Ammon's horn (tissue), 1 donor: ENCODE data around the gene FBXL20.
"Not testable (repeated sequence)": the region's sequence is repeated elsewhere in the genome, so short reads cannot be mapped to it uniquely, and the experiment has no call there.

ENCODE experiments used
- DNase-seq: peaks from one replicate; pipeline ENCODE4 v3.0.0-alpha.2; 2016; ENCODE audit warnings: low spot score

The FBXL20 gene

DNA sequence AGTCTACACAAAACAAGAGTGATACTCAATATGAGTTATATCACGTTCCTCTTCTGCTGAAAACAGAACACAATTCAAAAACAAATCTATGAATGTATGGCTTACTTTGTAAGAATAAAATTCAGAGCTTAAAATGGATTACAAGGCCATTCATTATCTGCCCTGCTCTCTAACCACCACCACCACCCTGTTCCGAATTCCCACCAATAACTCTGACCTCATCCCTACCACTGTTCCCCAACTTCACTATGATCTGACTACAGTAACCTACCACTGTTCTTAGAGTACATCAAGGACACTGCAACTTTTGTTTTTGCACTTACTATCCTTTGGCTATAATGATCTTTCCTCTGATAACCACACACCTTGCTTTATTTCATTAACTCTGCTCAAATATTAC lies 21.3 kb downstream of the FBXL20 start:
- DNase-seq = no peak

DNA sequence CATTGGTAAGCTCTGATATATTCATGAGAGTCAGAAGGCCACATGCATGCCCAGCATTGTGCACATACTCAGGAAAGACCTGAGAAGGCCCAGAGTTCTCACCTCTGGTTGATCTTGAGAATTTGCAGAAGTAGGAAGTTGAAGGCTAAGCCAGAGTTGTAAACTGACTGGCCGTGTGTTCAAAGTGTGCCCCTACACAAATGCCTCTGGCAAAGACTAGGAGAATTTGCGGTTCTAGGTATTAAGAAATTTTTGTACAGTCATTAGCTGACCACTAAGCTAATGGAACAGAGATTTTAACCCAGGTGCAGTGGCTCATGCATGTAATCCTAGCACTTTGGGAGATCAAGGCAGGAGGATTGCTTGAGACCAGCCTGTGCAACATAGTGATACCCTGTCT lies 25.0 kb downstream of the FBXL20 start:
- DNase-seq = no peak

DNA sequence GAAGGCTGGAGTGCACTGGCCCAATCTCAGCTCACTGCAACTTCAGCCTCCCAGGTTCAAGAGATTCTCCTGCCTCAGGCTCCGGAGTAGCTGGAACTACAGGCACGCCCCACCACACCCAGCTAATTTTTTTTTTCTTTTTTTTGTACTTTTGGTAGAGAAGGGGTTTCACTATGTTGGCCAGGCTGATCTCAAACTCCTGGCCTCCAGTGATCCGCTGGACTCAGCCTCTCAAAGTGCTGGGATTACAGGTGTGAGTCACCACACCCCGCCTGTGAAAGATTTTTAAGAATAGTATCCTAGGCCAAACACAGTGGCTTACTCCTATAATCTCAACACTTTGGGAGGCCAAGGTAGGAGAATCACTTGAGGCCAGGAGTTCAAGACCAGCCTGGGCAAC lies 33.6 kb downstream of the FBXL20 start:
- DNase-seq = not testable (repeated sequence)

DNA sequence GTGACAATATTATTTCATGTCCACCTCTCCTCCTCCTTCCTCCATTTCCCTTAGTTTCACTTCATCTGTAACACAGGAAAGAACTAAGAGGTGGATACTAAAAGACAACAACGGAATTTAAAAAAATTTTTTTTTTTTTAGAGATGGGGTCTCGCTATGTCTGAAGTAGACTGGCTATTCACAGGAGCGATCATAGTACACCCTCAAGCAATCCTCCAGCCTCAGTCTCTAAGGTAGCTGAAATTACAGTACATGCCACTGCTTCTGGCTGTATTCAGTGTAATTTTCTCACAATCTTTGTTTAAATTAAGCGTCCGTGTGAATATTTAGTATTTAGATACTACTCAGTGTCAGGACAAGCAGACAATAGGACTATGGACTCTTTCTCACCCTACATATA lies 35.6 kb downstream of the FBXL20 start:
- DNase-seq = no peak

DNA sequence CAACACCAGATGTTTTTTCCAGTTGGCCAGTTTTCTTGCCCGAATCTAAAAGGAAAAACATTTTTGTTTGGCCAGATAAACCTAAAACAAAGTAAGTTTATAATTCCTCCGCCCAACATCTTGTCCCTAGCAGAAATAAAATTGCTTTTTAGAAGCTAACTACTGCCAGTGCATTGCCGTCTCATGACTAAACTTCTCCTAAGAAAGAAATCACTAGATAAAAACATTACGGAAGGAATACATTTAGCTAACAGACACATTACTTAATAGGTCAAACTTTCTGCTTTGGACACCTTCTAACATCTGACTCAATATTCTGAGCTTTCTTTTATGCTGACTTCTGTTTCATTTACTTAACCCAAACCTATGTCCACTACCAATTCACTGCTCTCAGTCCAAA lies 36.2 kb downstream of the FBXL20 start:
- no peak for DNase-seq

DNA sequence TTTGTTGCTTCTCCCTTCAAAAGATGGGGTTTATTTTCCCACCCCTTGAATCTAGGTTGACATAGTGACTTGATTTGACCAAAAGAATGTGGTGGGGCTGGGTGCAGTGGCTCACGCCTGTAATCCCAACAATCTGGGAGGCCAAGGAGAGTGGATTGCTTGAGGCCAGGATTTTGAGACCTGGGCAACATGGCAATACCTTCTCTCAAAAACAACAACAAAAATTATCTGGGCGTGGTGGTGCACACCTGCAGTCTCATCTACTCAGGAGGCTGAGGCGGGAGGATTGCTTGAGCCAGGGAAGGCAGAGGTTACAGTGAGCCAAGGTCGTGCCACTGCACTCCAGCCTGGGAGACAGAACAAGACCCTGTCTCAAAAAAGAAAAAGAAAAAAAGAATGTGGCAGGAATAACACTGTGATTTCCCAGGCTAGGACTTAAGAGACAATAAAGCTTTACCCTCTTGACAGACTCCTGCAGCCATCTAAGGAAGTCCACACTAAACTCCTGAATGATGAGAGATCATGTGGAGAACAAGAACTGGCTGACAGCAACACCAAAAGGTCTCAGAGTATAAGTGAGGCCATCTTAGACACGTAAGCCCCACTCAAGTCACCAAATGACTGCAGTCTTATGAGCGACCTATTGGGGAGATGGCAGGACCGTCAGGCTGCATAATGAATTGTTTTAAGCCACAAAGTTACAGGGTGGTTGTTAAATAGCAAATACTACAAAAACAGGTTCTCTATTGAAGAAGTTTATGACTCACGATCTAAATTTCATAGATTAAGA lies 37.0 kb downstream of the FBXL20 start:
- DNase-seq = no peak

DNA sequence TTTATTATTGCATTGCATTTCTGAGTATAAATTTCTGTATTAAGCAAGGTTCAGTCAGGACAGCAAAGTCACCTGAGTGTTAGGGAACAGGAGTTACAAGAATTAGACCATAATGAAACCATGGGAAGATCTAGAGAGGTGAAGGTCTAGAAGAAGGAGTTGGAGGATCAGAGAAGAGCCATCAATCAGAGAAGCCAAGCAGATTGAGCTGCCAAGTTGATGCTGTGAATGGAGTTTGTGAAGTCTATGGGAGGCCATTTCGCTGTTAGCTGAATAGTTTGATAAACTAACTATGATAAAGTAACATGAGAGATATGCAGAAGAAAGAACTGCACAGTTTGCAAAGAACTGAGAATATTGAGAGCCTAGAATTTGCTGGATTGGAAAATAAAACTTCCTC lies 40.4 kb downstream of the FBXL20 start:
- no peak for DNase-seq

DNA sequence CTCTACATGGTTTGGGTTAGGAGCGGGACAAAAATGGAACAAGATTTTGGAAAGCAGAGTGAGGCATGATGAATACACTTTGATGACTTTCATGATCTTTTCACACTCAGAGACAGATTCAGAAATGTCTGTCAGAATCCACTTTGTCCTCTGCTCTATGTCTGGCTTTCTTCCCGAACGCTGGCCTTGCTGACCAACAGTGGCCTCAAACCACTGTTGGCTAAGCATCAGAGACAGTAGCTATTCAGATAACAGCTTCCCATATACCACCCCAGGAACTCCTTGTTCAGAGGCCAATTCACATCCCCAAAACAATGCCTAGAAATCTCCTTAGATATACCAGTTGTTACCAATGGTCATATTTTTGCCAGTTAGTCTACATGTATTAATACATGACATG lies 40.9 kb downstream of the FBXL20 start:
- peak; percentile 60 for DNase-seq

DNA sequence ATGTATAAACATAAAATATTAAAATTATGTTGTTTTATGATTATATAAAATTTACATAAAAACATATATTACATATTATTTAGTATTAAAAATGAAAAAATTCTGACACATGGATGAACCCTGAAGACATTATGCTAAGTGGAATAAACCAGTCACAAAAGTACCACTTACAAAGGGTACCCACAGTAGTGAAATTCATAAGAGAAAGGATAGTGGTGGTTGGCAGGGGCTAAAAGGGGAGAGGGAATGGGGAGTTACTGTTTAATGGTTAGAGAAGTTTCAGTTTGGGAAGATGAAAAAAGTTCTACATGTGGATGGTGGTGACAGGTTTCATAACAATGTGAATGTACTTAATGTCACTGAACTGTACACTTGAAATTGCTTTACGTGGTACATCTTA lies 41.4 kb downstream of the FBXL20 start:
- DNase-seq = no peak

DNA sequence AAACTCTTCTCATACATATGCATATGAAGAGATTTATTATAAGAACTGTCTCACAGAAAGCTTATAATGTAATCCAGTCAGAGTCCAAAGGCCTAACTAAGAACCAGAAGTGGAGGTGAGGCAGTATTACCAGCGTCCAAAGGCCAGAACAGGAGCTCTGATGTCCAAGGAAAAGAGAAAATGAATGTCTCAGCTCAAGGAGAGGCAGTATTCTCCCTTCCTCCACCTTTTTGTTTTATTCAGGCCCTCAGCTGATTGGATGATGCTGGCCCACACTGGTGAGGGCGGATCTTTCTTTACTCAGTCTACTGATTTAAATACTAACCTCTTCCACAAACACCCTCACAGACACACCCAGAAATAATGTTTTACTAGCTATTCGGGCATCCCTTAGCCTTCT lies 43.4 kb downstream of the FBXL20 start:
- no peak for DNase-seq

DNA sequence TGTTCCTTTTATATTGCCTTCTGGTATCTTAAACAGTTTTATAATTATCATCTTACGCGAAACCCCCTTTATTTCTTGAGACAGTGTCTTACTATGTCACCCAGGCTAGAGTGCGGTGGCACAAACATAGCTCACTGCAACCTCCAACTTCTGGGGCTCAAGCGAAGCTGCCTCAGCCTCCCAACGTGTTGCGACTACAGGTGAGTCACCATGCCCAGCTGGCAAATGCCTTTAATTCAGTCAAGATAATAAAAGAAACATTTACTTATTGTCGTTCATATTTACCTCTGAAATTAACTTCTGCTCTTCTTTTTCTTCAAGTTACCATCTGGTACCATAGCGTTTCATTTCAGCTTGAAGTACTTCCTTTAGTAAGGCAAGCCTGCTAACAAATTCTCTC lies 43.9 kb downstream of the FBXL20 start:
- DNase-seq = no peak

DNA sequence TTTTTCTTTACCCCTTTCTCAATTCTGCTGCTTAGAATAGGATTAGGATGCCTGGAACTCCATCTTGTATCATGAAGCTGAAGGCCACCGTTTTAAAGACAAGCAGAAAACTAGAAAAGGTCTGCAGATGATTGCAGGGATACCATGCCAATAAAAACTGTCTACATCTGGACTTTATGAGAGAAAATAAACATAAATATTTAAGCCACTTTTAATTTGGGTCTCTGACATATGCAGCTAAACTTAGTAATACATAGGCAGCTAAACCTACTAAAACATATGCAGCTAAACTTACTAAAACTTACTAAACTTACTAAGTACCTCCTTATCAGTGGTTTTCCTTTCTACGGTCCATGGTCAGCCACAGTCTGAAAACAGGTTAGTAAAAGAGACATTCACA lies 48.4 kb downstream of the FBXL20 start:
- DNase-seq = no peak

DNA sequence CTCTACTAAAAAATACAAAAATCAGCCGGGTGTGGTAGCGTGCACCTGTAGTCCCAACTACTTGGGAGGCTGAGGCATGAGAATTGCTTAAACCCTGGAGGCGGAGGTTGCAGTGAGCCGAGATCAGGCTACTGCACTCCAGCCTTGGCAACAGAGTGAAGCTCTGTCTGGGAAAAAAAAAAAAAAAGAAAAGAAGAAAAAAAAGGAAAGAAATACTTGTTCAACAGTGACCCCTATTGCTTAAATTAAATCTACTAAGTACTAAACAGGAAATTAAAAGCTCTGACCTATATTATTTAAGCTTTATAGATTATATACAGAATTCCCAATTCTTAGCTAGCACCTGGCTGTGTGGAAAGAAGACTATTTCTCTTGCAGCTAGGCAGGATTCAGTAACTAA lies 48.9 kb downstream of the FBXL20 start:
- no peak for DNase-seq

DNA sequence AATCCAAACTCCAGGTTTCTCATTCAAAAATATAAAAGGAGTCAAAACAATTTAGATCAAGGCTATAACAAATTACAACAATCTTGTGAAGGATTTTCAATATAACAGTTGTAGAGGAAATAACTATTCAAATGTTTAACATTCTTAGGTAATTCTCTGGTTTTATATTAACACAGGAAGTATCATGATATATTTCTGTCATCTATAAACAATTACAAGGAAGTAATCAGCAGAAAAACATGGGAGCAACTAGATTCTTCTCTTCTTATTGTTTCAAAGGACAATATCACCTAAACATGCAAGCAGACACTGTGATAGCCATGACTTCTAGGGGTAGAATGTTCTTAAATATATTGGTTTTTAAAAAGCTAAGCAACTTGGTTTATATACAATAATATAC lies 49.9 kb downstream of the FBXL20 start:
- DNase-seq = no peak

DNA sequence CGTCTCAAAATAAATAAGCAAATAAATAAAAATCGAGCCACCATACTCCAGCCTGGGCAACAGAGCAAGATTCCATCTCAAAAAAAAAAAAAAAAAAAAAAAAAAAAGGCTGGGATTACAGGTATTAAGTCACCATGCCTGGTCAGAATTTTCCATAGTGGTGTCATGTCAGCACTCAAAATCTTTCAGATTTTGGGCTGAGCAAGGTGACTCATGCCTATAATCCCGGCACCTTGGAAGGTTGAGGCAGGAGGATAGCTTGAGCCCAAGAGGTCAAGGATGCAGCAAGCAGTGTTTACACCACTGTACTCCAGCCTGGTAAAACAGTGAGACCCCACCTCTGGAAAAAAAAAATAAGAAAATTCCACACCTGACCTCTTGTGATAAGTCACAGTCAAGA lies 52.2 kb downstream of the FBXL20 start:
- no peak for DNase-seq

DNA sequence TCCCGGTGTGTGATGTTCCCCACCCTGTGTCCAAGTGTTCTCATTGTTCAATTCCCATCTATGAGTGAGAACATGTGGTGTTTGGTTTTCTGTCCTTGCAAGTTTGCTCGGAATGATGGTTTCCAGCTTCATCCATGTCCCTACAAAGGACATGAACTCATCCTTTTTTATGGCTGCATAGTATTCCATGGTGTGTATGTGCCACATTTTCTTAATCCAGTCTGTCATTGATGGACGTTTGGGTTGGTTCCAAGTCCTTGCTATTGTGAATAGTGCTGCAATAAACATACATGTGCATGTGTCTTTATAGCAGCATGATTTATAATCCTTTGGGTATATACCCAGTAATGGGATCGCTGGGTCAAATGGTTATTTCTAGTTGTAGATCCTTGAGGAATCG lies 54.6 kb downstream of the FBXL20 start:
- DNase-seq = not testable (repeated sequence)

DNA sequence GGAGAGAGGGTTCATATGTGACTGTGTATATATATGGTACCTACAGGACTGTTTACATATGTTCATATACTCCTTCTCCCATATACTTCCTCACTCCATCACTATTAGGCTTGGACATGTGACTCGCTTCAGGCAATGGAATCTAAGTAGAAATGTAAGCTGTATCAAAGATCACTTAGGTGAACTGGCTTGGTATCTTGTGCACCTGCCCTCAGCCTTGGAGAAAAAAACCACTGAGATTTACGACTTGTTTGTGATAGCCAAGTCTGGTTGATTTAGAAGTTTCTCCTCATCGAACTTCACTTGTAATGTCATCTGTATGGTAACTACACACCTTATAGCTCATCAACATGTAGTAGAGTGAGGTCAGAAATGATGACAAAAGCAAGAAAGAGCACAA lies 59.9 kb downstream of the FBXL20 start:
- DNase-seq = no peak

DNA sequence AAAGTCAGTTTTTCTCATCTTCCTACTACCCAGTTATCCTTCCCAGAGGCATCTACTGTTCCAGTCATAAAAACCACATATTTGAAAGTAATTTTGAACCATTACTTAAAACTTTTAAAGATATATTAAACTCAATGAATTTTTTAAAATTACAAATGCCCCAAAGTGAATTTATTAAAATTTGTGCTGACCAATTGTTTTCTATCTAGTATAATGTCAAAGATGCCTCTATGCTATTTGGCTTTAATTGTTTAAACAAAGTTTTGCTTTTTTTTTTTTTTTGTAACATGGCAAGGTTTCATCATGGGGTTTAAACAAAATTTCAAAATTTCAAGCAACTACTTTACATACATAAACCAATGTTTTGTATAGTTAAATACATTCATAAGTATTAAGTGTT lies 60.7 kb downstream of the FBXL20 start:
- DNase-seq = no peak

DNA sequence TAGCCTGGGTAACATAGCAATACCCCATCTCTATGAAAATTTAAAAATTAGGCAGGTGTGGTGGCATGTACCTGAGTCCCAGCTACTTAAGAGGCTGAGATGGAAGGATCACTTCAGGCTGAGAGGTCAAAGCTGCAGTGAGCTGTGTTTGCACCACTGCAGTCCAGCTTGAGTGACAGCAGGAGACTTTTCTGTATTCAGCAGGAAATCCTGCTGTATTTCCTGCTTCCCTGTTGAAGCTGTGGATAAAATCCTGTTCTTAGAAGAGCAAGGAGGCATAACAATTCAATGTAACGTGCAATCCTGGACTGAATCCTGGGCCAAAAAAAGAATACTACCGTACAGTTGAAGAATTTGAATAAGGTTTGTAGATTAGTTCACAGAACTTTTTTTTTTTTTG lies 62.2 kb downstream of the FBXL20 start:
- DNase-seq = no peak

DNA sequence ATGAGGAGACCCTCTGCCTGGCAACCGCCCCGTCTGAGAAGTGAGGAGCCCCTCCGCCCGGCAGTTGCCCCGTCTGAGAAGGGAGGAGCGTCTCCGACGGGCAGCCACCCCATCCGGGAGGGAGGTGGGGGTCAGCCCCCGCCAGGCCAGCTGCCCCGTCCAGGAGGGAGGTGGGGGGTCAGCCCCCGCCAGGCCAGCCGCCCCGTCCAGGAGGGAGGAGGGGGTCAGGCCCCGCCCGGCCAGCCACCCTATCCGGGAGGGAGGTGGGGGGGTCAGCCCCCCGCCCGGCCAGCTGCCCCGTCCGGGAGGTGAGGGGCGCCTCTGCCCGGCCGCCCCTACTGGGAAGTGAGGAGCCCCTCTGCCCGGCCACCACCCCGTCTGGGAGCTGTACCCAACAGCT lies 63.8 kb downstream of the FBXL20 start:
- not testable (repeated sequence) for DNase-seq

DNA sequence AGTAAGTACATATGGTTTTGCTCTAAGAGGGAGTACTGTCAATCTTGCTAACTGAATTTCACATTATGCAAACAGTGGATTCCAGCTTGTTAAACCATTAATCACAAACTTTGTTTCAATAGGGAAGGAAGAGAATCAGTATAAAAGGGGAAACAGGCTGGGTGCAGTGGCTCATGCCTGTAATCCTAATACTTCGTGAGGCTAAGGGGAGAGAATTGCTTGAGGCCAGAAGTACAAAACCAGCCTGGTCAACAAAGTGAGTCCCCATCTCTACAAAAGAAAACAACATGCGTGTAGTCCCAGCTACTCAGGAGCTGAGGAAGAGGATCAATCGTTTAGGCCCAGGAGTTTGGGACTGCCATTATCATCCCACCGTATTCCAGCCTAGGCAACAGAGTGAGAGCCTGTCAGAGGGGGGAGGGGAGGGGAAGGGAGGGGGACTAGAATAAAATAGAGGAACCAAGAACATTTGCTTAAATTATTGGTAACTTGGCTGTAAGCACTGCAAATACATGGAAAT lies 65.7 kb downstream of the FBXL20 start:
- peak; percentile 23 for DNase-seq

DNA sequence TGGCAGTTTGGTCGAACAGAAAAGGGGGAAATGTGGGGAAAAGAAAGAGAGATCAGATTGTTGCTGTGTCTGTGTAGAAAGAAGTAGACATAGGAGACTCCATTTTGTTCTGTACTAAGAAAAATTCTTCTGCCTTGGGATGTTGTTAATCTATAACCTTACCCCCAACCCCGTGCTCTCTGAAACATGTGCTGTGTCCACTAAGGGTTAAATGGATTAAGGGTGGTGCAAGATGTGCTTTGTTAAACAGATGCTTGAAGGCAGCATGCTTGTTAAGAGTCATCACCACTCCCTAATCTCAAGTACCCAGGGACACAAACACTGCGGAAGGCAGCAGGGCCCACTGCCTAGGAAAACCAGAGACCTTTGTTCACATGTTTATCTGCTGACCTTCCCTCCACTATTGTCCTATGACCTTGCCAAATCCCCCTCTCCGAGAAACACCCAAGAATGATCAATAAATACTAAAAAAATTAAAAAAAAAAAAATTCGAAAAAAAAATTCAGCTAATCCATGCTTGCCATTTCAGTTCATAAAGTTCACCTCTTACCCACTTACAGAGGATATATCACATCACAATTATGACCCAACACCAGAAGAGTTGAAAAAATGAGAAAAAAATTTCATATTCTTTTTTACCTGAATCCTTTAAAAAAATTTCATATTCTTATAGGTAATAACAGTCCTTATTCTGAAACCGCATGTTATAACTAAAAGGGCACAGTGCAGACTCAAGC lies 67.2 kb downstream of the FBXL20 start:
- DNase-seq = not testable (repeated sequence)

DNA sequence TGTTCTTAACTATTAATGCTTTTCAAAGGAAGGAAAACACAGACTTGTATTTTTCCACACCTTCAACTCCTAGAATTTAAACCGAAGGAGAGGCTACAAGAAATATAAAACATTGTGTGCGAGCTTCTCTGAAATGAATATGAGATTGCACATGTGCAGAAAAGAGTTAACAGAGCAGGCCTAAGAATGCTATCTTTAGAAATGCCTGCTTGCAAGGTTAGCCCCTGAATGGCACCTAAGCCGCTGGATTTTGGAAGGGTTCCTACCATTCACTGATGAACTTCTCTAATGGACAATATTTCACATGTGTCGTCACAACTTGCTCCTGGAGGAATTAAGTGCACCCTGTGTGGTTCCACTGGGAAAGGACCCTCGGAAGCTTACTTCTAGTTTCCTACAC lies 69.3 kb downstream of the FBXL20 start:
- no peak for DNase-seq

DNA sequence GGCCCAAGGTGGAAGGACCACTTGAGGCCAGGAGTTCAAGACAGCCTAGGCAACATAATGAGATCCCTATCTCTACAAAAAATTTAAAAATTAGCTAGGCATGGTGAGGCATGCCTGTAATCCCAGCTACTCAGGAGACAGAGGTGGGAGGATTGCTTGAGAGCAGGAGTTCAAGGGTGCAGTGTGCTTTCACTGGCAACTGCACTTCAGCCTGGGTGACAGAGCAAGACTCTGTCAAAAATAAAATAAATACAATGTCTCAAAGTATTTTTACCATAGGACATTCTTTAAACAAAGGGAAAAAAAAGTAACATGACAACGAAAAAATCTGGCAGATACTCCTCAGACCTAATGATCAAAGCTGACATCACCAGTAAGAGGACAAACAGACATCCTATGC lies 72.6 kb downstream of the FBXL20 start:
- DNase-seq = no peak
